CD4-positive, alpha-beta T cell treated with Interleukin-15 for 4 hours (primary cell): Measurements from ENCODE around the gene TECPR1.
"Not testable (repeated sequence)": the region's sequence is repeated elsewhere in the genome, so short reads cannot be mapped to it uniquely, and the experiment has no call there.

Experiments used
- DNase-seq: peaks from one replicate; pipeline ENCODE4 v3.0.0-alpha.2; 2020; ENCODE audit warnings: low spot score

The TECPR1 gene

GRCh38 chr7:98227939-98228338, 24.1 kb downstream of the TECPR1 start:
- DNase-seq, result no peak

- DNase-seq, result no peak
Measured at GRCh38 chr7:98225913-98226614, 26.0 kb downstream of the TECPR1 start.

DNA sequence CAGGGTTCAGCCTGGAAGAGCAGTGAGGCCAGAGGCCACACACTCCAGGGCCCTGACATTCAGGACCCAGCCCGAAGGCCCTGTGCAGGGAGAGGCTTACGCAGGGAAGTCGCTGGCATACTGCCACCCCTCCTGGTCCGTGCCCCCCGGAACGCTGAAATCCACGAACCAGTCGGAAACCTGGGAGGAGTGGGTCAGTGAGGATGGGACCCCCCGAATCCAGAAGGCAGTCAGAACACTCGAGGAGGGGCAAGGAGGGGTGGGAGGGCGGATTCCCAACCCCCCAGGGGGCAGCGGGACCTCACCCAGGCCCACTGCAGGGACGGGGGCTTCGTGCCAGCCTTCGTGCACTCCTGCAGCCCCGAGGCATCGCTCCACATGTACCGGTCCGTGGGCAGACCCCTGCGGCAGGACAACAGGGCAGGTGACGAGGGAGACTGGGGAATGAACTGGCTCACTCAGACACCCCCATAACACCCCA, 27.3 kb downstream of the TECPR1 start:
- DNase-seq, result no peak

DNA sequence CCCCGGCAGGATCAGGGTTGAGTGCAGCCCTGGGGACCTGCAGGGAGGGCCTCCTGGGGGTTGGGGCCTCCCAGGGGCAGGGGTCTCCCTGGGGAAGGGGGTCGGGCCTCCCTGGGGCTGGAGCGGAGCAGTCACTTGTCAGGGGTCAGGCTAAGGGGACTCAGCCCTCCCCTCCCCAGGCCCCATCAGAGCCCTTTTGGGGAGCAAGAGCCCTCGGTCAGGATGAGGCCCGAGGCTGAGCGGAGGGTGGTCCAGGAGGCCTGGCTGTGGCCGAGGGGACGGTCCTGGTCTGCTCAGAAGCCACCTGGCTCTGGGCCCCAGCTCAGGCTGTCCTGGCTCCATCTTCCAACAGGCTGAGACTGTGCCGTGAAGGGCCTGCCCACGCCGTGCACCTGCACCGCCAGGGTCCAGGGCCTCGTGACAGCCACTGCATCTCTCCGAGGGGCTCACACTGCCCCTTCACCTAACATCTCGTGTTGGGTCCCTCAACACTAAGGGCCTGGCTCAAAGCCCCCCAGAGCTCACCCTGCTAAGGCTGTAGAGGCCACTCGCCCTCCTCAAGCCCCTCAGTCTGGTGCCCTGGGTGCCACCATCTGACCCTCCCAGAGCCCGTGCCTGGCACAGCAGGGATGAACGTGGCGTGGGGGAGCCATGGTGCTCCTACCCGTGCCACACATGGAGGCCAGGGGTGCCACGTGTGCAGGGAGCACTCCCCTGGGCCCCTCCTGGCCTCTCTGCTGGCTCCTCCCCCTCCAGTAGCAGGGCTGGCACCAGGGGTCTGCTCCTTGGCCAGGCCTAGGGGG, 27.9 kb downstream of the TECPR1 start:
- DNase-seq, result no peak

DNA sequence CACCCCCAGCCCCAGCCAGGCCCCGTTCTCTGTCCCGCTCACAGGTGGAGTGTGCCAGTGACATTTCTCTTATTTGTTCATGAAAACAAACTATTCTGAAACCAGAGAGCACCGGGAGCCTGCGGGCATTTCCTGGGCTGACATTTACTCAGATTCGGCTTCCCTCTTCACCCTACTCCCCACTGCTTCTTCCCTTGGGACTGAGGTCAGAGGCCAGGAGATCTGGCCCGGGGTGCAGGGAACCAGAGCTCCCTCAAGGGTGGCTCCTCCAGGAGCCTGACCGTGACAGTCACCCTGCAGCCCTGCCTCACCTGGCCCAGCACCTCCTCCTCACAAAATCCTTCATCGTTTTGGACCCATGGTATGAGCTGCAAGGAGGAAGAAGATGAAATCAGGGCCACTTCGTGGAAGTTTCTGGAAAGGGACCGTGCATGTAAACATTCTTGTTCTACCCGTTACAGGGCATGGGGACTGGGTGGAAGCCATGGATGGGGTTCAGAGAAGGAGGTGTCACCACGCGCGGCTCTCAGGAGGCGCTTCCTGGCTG, 28.6 kb downstream of the TECPR1 start:
- no peak for DNase-seq

- DNase-seq, result no peak
Measured at GRCh38 chr7:98222533-98223195, 29.4 kb downstream of the TECPR1 start.

DNA sequence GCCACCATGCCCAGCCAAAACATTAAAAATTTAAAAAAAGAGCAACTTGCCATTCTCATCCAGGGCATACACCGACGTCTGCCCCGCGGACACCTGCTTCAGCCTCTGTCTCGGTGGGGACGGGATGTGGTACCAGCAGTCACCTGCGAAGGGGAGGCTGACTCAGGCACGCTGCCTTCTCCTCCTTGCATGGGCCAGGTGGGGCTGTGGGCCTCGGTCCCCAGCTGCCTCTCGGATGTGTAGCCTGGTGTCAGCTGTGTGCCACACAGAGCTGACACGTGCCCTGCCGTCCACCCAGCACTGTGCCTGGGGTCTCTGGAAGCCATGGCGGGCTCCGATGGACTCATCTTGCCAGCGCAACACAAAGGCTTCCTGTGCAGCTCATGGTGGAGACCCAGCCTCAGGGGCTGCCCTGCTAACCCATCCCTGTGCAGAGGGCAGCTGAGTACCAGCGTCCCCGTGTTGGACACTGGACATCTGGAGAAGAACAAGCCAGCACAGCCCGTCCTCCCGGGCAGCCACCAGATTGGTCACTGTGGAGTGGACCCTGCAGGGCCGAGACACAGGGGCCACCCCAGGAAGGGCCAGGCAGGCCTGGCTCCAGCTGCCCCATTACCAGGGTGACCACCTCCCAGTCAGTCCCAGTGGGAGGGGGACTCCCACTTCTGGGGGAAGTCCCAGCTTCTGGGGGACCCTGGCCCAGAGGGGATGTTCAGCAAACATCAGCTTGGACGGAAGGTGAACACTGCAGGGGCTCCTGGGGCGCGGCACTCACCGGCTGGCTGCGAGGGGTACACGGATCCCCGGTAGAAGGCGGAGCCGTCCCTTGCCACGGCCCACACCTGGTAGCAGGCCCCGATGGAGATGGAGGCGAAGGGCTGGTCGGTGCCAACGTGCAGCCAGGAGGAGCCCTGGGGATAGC, 30.2 kb downstream of the TECPR1 start:
- DNase-seq, result no peak

- not testable (repeated sequence) for DNase-seq
Measured at GRCh38 chr7:98219382-98219781, 32.6 kb downstream of the TECPR1 start.

DNA sequence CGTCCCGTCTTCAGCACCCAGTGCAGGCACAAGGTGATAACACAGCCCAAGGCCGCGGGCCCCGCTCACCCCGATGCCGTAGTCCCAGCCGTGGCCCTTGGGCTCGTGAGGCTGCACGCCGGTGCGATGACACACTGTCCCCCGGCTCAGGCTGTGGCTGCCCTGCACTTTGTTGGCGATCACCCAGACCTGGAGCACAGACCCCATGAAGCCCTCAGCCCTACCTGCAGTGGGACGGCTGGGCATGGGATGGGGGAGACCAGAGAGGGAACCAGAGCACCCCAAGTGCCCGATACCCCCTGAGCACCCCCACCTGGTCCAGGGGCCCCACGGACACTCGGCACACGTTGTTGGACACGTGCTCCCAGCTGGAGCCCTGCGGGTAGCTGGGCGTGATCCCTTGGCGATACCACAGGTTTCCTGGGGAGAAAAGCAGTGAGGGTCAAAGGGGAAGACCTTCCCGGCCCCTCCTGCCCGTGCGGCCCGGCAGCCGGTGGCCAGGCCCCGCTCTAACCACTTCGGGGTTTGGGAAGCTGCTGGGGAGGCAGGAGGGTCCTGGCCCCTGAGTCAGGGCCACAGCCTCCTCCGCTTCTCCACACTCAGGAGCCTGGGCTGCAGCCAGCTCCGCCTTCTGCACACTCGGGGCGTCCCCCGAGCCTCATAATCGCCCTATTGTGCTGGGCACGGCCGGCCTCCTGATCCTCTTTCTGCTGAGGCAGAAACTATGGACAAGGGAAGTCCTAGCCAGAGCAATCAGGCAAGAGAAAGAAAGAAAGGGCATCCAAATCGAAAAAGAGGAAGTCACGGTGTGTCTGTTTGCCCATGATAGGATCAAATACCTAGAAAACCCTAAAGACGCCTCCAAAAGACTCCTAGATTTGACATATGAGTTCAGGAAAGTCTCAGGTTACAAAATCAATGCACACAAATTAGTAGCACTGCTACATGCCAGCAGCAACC, 34.1 kb downstream of the TECPR1 start:
- no peak for DNase-seq

DNA sequence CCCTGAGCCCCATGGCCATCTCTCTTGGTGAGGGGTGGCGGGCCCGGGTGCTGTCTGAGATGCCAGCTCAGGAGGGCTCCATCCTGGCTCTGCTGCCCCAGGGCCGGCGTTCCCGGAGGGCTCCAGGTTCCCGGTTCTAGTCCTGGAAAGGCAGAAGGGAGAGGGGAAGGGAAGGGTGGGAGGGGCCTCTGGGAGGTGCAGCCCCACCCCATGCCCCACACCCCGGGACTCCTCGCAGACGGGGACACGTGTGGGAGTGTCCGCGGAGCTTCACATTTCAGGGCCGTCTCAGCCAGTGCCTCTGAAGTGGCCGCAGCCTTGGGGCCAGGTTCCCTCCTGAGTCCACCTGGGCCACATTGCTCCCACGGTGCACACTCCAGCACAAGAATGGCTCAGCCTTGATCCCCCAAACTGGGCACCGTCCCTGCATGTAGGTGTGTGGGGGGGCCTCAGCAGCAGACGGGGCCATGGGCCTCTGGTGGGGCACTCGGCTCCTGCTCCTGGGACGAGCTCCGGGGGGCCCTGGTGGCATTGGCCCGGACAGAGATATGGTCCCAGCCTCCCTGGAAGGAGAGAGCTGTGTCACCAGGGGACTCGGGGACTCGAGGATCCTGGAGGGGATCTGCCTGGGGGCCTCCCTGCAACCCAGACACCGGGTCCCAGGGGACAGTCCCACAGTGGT, 35.0 kb downstream of the TECPR1 start:
- DNase-seq, result no peak

- DNase-seq, result no peak
Measured at GRCh38 chr7:98215561-98216495, 36.2 kb downstream of the TECPR1 start.

GRCh38 chr7:98214811-98215321, 37.2 kb downstream of the TECPR1 start:
- DNase-seq, result no peak

DNA sequence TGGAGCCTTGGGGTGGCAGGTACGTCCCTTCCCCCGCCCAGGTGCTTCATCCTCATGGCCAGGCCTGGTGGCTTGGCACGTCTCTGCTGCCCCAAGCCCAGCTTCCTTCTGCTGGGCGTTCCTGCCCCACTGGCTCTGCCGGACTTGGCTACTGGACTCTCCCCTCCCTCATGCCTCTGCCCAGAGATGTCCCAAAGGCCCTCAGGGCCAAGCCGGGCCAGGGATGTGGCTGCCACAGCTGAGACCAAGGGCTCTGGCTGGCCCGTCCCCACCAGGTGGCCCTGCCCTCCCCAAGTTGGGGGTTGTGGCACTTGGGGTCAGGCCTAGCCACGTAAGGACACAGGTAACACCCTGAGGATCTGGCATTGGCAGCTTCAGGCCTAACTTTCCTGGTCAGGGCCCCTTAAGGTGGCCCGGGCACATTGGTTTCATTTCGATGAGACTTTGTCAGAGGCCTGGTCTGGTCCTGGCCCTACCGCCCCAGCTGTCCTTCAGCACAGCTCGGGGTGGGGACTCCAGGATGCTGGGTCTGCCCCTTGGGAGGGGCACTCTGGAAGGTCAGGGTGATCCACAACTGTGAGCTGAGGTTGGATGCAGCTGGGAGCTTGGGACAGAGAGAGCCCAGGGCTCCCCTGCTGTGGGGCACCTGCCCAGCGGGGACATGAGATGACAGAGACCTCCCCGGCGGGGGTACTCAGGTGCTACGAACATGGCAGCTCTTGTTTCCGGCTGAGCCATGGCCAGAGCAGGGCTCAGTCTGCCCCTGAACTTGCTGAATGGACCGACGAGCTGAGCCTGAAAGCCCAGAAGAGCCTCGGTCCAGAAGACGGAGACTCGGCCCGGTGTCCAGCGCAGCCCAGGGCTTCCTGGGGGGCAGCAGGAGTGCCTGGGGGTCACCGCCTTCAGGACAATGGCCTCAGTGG, 37.9 kb downstream of the TECPR1 start:
- DNase-seq, result no peak

- DNase-seq, result no peak
Measured at GRCh38 chr7:98213296-98213887, 38.6 kb downstream of the TECPR1 start.

- DNase-seq, result no peak
Measured at GRCh38 chr7:98212532-98213041, 39.4 kb downstream of the TECPR1 start.

GRCh38 chr7:98211676-98212531, 40.1 kb downstream of the TECPR1 start:
- DNase-seq, result no peak
